ENCODE data around the gene TMEM143. TPM values are rescaled to one million over a fixed set of nuclear protein-coding genes. Genes with fewer than 3 reads are reported as not detected.

The TMEM143 gene
- total RNA-seq, 2 donors from 2014 or later: 20.5 to 33.7 TPM

- no peaks in the 10 kb centered on the region for H3K36me3 Mint-ChIP-seq (ENCODE audit: low read depth)
- H3K4me3 Mint-ChIP-seq: peak overlapping the region; percentile 71
- no peaks in the 10 kb centered on the region for H3K4me1 Mint-ChIP-seq
- H3K9me3 Mint-ChIP-seq: no peaks in the 10 kb centered on the region
- peaks cover 16% of the 10 kb centered on the region for H3K27me3 Mint-ChIP-seq
- no peak overlapping the region for H3K27ac Mint-ChIP-seq
- no peak for ATAC-seq (replicated peaks)
These were observed 73.4 kb downstream of the TMEM143 start for GRCh38 chr19:48290401-48290770.

- no peaks in the 10 kb centered on the region for H3K9me3 Mint-ChIP-seq
- H3K4me3 Mint-ChIP-seq: no peak overlapping the region
- no peaks in the 10 kb centered on the region for H3K36me3 Mint-ChIP-seq (ENCODE audit: low read depth)
- H3K4me1 Mint-ChIP-seq: no peaks in the 10 kb centered on the region
- H3K27me3 Mint-ChIP-seq: peaks cover 23% of the 10 kb centered on the region
- H3K27ac Mint-ChIP-seq: no peak overlapping the region
- ATAC-seq (replicated peaks): no peak
These were observed 76.0 kb downstream of the TMEM143 start for GRCh38 chr19:48287748-48288147.

- H3K36me3 Mint-ChIP-seq (ENCODE audit: low read depth): no peaks in the 10 kb centered on the region
- no peak overlapping the region for H3K27ac Mint-ChIP-seq
- no peak overlapping the region for H3K4me3 Mint-ChIP-seq
- H3K9me3 Mint-ChIP-seq: no peaks in the 10 kb centered on the region
- ATAC-seq (replicated peaks): no peak
- peaks cover 23% of the 10 kb centered on the region for H3K27me3 Mint-ChIP-seq
- H3K4me1 Mint-ChIP-seq: no peaks in the 10 kb centered on the region
These were observed 78.8 kb downstream of the TMEM143 start for GRCh38 chr19:48284896-48285295.

- Mint-ChIP-seq H3K27ac (no peak overlapping the region), H3K4me1 (no peaks in the 10 kb centered on the region), H3K9me3 (no peaks in the 10 kb centered on the region), H3K4me3 (no peak overlapping the region), H3K27me3 (peaks cover 23% of the 10 kb centered on the region), H3K36me3 (ENCODE audit: low read depth) (no peaks in the 10 kb centered on the region)
- ATAC-seq (replicated peaks): no peak
These were observed 79.8 kb downstream of the TMEM143 start for GRCh38 chr19:48283908-48284307.

Other genes with a start within 250 kb of the TMEM143 start
- 100 to 1,000 TPM; 154 to 206 TPM for gene LIG1, start 193.6 kb downstream of the TMEM143 start, total RNA-seq
- gene ZSWIM9, start 193.3 kb downstream of the TMEM143 start, total RNA-seq: 10 to 100 TPM in 1 of 2 donors, 1 to 10 TPM in 1; 9.9 to 11.3 TPM
- gene CARD8, start 108.0 kb downstream of the TMEM143 start, total RNA-seq: 100 to 1,000 TPM; 161 to 244 TPM
- 1 to 10 TPM in 1 of 2 donors, not detected in 1; 1.4 TPM for gene ZNF114, start 93.9 kb downstream of the TMEM143 start, total RNA-seq
- 100 to 1,000 TPM; 190 to 192 TPM for gene EMP3, start 38.4 kb downstream of the TMEM143 start, total RNA-seq
- not detected for gene SYNGR4, start 427 bp upstream of the TMEM143 start, total RNA-seq
- gene KDELR1, start 27.6 kb upstream of the TMEM143 start, total RNA-seq: 10 to 100 TPM; 73.8 to 97.0 TPM
- 1 to 10 TPM in 1 of 2 donors, under 1 TPM in 1; 0.28 to 1.2 TPM for gene GRIN2D, start 29.7 kb upstream of the TMEM143 start, total RNA-seq
- gene GRWD1, start 82.0 kb upstream of the TMEM143 start, total RNA-seq: 10 to 100 TPM; 34.9 to 72.9 TPM
- gene KCNJ14, start 91.6 kb upstream of the TMEM143 start, total RNA-seq: 1 to 10 TPM; 1.7 to 2.1 TPM
- 10 to 100 TPM; 30.6 to 35.4 TPM for gene CYTH2, start 105.4 kb upstream of the TMEM143 start, total RNA-seq
- 1 to 10 TPM; 3.8 to 5.9 TPM for gene LMTK3, start 147.9 kb upstream of the TMEM143 start, total RNA-seq
- gene SULT2B1, start 188.2 kb upstream of the TMEM143 start, total RNA-seq: not detected
- not detected for gene SPACA4, start 242.8 kb upstream of the TMEM143 start, total RNA-seq